ENCODE results near the gene ATP6V0A4.
"Not testable (repeated sequence)": the region's sequence is repeated elsewhere in the genome, so short reads cannot be mapped to it uniquely, and the experiment has no call there.

Gene ATP6V0A4

GRCh38 chr7:138797715-138798320 lies at the start of gene ATP6V0A4, which contains the start of gene TMEM213:
ATP6V0A4 (minus strand) TSS chr7:138798196; CDS start chr7:138771247, 26,949 bp downstream.
TMEM213 (plus strand) TSS chr7:138797994; CDS start chr7:138798105, 111 bp downstream.
- no peak for DNase-seq (ENCODE audit: low spot score)

- no peak for DNase-seq (ENCODE audit: low spot score)
Observed at GRCh38 chr7:138845711-138846110, 47.7 kb upstream of the ATP6V0A4 start.

GRCh38 chr7:138843632-138844580 lies 45.9 kb upstream of the ATP6V0A4 start:
- DNase-seq (ENCODE audit: low spot score), result no peak

- no peak for DNase-seq (ENCODE audit: low spot score)
Observed at GRCh38 chr7:138842111-138842510, 44.1 kb upstream of the ATP6V0A4 start.

GRCh38 chr7:138838166-138838565 lies 40.2 kb upstream of the ATP6V0A4 start:
- no peak for DNase-seq (ENCODE audit: low spot score)

GRCh38 chr7:138837627-138838026 lies 39.6 kb upstream of the ATP6V0A4 start:
- no peak for DNase-seq (ENCODE audit: low spot score)

GRCh38 chr7:138835087-138835486 lies 37.1 kb upstream of the ATP6V0A4 start:
- no peak for DNase-seq (ENCODE audit: low spot score)

GRCh38 chr7:138834583-138834982 lies 36.6 kb upstream of the ATP6V0A4 start:
- no peak for DNase-seq (ENCODE audit: low spot score)

GRCh38 chr7:138833596-138833995 lies 35.6 kb upstream of the ATP6V0A4 start:
- peak; percentile 73 for DNase-seq (ENCODE audit: low spot score)

- DNase-seq (ENCODE audit: low spot score), result no peak
Observed at GRCh38 chr7:138832966-138833365, 35.0 kb upstream of the ATP6V0A4 start.

GRCh38 chr7:138829335-138829734 lies 31.3 kb upstream of the ATP6V0A4 start:
- DNase-seq (ENCODE audit: low spot score), result no peak

GRCh38 chr7:138828302-138828701 lies 30.3 kb upstream of the ATP6V0A4 start:
- DNase-seq (ENCODE audit: low spot score), result no peak

GRCh38 chr7:138825049-138825721 lies 27.2 kb upstream of the ATP6V0A4 start:
- no peak for DNase-seq (ENCODE audit: low spot score)

- no peak for DNase-seq (ENCODE audit: low spot score)
Observed at GRCh38 chr7:138822867-138823535, 25.0 kb upstream of the ATP6V0A4 start.

GRCh38 chr7:138821912-138822311 lies 23.9 kb upstream of the ATP6V0A4 start:
- no peak for DNase-seq (ENCODE audit: low spot score)

GRCh38 chr7:138819625-138820024 lies 21.6 kb upstream of the ATP6V0A4 start:
- DNase-seq (ENCODE audit: low spot score), result no peak

- no peak for DNase-seq (ENCODE audit: low spot score)
Observed at GRCh38 chr7:138816650-138817049, 18.7 kb upstream of the ATP6V0A4 start.

GRCh38 chr7:138814816-138815332 lies 16.9 kb upstream of the ATP6V0A4 start:
- no peak for DNase-seq (ENCODE audit: low spot score)

GRCh38 chr7:138813945-138814344 lies 15.9 kb upstream of the ATP6V0A4 start:
- DNase-seq (ENCODE audit: low spot score), result no peak

GRCh38 chr7:138811327-138811726 lies 13.3 kb upstream of the ATP6V0A4 start:
- DNase-seq (ENCODE audit: low spot score), result not testable (repeated sequence)

GRCh38 chr7:138809346-138809745 lies 11.3 kb upstream of the ATP6V0A4 start:
- no peak for DNase-seq (ENCODE audit: low spot score)

GRCh38 chr7:138804618-138805017 lies 6.6 kb upstream of the ATP6V0A4 start:
- no peak for DNase-seq (ENCODE audit: low spot score)
